Activated gamma-delta T cell treated with anti-CD3 and anti-CD28 coated beads, Interleukin-2, amount 50 U/mL, for 16 hours (primary cell): ENCODE data around the gene TENM3.
A peak's percentile ranks its signal among the peaks of the same experiment; 100 is the strongest.

Experiments
- DNase-seq: peaks from one replicate; pipeline ENCODE4 v3.0.0-alpha.2; 2020; ENCODE audit warnings: low read depth

The TENM3 gene

DNA sequence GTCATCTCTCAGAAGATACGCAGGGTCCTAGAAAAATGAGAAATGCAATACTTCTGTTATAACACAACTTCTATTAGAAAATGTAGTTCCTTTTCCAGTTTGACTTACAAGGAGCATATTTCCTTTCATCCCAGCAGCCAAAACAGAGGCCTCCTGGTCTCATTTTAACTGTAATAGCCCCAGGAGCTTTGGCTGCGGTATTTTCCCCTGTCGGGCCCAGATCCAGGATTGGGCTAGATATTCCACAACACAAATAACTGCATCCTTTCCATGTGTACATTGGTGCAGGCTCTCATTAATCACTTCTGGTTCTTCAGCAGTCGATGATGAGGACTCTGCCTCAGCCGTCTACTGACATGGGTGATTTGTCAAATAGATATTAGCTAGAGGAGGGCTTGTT, 166.1 kb downstream of the TENM3 start:
- DNase-seq, result no peak

DNA sequence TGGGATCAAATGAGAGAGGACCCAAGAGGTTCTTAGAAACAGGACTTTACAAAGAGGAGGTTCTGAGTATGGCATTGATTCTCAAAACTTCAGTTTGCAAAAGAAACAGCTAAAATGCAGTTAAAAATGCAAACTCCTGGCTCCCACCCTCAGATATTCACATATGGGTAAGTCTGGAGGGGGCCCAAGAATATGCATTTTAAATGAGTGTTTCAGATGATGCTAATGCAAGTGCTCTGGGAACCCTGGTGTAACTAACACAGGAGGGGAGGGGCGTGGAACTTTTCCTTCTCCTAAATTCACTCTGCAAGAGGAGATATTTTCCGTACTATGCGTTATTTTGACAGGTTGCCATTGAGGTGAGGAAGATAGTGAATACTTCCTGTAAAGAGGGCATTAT, 168.2 kb downstream of the TENM3 start:
- DNase-seq, result no peak

DNA sequence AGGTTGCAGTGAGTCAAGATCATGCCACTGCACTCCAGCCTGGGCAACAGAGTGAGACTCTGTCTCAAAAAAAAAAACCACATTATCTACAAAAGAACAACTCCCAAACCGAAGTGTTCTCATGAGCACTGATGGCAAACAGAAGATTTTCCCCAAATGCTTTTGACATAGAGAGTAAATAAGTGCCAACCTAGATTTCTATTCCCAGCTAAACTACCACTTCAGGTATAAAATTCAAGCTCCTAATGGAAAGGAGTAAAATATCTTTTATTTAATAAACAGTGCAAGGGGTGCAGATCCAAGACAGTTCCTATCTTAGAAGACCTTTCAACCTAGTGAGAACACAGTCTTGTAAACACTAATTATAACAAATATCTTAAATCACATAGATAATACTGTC, 170.3 kb downstream of the TENM3 start:
- DNase-seq, result no peak

DNA sequence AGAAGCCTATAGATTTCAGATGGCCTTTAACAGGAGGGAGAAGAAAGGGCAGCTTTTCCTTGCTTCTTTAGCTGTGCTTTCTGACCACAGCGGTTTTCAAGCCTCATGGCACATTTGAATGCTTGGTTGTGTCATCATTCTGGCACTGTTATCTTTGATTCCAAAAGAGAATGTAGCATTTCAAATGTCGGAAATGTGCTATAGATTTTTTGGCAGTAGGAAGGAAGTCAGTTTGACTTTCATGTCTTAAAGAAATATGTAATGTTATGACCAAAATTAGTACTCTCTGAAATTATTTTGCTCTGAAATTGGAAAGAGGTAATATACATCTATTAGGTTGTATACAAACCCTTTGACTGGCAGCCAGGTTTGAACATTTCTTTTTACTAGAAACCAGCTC, 171.9 kb downstream of the TENM3 start:
- DNase-seq, result no peak

DNA sequence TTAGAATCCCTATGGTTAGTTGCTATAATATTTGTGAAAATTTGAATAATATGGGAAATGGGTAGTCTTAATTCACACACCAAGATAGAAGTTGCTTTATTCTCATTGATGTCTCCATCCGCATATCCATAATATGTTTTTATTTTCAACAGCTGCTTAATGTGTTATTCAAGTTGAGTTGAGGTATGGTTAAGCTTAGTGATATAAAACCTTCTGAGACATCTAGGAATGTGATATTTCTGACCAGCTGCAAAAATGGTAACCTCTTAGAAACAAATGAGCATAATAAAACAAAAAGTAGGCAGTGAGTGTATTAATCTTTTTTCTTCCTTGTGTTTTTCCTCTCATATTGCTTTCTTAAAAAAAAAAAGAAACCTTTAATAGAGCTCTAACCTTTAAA, 172.9 kb downstream of the TENM3 start:
- no peak for DNase-seq

DNA sequence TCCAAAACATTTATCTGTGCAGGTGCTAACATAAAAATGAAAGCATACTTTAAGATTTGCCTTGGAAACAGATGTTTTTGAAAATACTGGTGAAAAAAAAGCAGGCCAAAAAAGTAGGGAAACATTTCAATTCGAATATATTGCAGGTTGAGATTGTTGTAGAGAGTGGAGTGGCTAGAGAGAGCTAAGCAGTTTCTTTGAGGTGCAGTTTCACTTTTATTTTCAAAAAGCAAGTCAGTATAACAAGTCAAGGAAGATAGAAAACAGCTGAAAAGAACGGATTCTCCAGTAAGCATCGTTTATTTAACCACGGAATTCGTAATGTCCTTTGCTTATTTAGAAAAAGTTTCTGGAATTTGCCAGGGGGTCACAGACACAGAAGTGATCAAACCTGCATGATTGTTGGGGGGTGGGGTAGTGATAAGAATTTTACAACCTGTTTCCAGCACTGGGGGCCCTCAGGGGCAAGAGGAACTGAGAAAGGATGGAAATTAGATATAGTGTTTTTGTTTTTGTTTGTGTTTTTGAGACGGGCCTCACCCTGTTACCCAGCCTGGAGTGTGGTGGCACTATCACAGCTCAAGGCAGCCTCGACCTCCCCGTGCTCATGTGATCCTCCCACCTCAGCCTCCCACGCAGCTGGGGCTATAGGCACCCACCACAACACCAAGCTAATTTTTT, 175.0 kb downstream of the TENM3 start:
- DNase-seq, result no peak

DNA sequence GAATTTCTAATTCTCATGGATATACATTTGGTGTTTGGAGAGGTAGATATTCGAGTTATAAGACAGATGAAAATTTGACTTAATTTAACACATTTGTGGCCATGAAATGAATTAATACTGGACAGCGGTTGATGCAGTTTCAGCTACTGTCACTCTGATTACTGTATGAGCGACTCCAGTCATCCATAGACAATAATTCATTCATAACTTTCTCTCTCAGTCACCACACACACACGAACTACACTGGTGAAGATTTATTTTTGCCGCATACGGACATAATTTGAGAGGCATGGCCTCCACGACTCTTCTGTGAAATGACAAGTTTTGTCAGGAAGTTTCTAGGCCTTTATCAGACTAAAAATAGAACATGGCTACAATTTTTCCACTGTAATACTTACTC, 177.0 kb downstream of the TENM3 start:
- no peak for DNase-seq

DNA sequence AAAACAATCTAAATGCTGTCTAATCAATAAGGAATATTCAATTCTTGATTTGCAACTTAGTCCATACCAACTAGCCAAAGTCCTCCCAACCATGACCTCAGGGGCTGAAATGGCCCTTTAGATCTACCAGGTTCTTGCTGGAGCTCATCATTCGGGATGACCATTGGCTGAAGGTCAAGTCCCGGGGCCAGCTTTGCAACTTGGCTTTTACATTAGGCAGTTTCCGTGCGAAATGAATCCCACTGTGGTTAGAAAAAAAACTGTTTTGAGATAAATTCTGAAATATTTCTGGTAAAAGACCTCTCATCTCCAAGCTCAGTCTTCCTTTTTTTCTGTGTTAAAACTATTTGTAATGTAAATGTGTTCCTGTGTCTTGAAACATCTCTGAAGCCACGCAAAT, 178.6 kb downstream of the TENM3 start:
- DNase-seq, result no peak

DNA sequence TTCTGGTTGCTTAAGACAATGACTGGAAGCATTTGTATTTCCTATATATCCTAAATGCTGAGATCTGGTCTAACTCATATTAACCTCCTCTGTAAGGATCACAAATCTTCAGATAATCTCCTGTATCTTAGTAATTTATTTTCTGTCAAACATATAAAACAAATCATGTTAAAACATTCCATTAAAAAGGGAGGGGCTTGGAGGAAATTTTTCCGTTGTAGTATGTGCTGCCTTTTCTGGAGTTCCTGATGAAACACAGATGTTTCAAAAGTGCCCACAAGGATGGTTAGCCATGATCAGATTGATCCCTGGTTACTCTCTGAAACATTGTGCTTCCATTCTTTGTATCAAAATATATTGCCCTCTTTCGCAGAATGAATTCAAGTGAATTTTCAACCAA, 182.1 kb downstream of the TENM3 start:
- no peak for DNase-seq

DNA sequence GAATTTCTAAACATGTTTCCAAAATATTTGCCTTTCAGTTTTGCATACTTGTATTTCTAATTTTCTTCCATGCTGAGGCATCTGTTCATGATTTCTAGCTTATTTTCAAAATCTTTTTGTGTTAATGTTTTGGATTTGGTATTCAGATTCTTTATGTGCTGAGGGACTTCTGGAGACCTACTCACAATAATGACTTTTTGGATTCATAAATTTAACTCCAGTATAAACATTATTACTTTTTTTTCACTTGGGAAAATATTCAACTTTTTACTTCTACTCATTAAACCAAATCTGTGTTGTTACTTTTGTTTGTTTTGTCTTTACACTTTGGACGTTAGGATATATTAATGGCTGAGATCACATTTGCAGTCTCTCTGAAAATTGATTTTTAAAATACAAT, 183.7 kb downstream of the TENM3 start:
- DNase-seq, result no peak

DNA sequence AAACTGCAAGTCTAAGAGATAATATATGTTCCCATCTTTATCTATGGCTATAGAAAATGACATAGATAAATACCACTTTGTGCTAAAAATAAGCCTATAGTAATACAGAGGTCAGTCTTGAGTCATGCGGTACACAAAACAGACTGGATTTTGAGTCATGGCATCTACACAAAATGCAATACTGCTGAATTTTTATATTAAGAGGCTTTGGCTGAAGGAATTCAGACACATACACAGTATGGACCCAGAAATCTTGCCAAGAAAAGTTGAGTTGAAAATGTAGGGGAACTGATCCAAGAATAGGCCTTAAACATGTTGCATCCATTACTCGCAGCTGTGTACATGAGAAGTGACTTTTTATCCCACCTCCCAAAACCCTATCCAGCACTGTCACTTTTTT, 184.4 kb downstream of the TENM3 start:
- no peak for DNase-seq

DNA sequence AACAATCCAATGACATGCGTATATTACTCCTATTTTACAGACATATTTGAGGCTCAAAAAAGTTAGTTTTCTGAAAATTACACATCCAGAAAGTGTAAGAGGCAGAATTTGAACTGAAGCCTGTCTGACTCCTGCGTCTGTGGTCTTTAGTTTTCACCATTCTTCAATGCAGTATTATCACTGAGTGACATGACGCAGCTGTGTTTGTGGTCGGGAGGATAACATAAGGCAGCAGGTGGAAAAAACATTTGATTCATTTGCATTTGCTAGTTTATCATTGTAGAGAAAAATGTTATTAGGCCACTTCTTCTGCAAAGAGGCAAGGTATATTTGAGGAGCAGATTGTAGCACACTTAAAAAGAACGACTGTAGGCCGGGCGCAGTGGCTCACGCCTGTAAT, 186.7 kb downstream of the TENM3 start:
- DNase-seq, result no peak

DNA sequence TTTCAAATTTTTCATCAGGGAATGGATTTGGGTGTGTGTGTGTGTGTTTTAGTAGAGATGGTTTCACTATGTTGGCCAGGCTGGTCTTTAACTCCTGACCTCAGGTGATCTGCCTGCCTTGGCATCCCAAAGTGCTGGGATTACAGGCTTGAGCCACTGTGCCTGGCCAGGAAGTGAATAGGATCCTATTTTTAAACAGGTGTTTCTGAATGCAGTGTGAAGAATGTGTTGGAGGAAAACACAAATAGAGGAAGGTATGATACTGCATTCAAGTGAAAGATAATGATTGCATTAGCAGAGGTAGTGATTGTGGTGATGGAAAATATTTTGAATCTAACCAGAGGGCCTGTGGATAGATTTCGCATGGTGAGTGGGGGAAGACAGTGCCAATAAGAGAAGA, 189.6 kb downstream of the TENM3 start:
- no peak for DNase-seq

DNA sequence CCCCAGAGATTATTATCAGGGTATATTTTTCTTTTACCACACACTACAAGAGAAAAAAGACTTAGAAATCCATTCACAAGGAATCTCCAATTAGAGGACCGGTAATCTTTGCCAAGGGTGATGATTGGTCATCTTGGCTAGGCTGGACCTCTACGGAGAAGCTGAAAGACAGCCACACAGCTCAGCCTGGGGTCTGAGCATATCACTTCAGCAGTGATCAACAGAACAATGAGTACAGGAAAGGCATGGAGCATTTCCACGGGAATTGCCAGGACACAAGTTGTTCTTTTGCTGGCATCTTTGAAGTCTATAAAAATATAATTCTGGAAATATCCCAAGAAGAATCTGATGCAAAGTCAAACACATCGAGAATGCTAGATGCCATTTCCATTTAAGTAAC, 191.5 kb downstream of the TENM3 start:
- DNase-seq, result no peak

DNA sequence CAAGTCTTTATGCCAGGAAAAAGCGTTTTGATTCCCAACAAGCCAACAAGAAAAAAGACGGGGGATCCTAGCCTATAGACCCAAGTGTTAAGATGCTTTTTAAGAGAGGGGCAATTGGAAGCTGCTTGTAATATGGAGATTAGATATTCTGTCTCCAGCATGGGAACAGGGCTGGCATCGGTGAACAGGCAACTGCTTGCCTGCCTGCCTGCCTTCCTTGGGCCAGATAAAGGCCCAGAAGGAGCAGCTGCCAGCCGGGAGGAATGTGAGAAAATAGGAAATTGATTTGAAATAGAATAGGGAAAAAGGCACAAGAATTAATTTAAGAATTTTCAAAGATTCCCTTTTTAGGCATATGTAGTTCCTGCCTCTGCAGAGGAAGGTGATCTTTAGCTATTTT, 192.2 kb downstream of the TENM3 start:
- no peak for DNase-seq

DNA sequence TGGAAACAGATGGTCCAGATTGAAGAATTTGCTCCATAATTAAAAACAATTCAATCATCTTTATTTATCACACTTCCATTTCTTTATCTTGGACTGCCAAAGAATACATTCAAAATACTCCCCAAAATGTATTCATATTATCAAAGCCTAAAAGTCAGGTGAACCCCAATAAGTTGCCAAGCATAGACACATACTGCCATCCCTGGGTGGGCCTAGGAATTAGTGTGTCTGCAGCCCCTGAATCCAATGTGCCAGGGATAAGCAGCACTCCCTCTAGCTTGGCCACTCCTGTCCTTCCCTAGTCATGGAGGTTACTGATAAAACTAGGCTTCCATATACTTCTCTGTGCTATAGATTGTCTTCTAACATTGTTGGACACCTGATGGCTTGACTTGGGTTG, 199.9 kb downstream of the TENM3 start:
- DNase-seq, result no peak

DNA sequence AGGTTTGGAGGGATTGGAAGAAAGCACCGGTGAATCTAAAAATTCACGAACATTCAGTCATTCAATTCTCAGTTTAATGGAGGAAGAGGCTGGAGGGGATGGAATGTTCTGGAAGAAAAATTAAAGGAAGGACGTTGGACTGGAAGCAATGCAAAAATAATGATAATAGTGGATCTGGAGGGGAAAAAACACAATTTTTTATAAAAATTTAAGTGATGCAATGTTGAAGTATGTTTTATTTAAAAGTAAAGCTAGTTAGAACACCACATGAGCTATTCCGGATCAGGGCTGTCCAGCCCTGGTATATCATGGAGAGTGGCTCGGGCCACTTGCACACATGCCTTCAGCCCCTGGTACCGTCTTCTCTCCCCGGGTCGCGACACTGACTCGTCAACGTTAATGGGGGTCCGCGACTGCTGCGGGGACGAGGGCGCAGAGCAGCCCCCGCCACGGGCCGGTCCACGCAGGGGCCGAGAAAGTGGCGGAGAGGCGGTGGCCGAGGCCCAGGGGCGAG, 204.6 kb downstream of the TENM3 start:
- no peak for DNase-seq

DNA sequence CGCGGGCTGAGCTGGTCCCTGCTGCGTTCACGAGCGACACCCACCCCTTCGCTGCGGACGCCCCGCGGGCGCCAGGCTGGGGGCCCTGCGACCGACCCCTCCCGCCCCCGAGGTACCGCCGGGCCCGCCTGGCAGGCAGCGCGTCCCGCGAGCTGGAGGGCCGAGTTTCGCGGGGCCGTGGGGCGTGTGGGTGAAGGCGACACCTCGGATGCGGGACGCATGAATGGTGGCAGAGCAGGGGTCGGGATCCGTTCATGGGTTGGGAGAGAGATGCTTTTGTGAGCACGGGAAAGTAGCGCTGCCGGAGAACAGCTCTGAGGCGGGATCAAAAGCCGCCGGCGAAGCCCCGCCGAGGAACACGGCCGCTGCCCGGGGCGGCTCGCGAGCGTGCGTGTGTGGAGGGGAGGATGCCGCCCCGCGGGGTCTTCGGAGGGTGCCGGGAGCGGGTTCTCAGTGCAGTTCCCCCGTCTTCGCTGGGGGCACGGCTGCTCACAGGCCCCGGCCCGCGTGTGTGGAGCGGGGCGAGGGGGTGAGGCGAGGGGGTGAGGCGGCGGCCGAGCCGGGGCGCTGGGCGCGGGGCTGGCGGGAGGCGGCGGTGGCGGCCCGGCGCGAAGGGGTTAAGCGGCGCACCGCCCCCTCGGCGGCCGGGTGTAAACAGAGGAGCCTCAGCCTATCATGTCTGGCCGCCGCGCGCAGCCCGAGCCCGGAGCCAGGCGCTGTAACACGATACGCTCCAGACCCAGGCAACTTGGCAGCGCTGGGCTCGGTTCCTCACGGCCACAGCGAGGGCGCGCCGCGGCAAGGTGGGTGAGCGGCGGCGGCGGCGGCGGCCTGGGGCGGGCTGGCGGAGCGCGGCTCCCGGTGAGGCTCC, 205.3 kb downstream of the TENM3 start:
- peak; percentile 2 for DNase-seq

DNA sequence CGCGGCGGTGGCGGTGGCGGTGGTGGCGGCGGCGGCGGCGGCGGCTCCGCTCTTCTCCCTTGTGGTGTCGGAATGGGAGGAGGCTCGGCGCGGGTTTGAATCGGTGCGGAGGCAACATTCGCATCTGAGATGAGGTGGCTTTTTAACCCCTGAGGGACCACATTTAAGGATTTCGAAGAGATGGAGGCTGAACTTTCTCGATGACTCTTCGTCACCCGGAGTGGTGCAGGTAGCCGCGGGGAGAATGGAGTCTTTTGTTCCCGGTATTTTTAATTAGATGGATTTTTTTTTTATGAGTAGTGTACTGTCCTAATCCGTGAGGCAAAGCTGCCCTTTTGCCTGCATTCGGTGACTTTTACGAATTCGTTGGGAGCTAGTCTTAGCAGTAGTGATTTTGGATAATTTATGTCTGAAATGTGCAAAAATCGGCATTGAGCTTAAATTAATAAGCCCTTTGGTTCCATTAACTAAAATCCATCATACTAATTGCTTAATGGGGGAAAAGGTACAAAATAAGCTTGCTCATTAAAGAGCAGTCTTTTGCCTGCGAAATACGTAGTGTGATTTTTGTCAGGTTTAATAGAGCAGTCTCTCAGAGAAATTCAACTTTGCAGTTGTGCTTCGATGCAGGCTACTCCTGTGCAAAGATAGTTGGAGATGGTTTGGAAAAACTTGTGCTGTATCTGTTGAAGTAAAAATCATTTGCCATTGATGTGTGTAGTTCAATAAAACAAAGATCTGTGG, 206.2 kb downstream of the TENM3 start:
- DNase-seq, result no peak

DNA sequence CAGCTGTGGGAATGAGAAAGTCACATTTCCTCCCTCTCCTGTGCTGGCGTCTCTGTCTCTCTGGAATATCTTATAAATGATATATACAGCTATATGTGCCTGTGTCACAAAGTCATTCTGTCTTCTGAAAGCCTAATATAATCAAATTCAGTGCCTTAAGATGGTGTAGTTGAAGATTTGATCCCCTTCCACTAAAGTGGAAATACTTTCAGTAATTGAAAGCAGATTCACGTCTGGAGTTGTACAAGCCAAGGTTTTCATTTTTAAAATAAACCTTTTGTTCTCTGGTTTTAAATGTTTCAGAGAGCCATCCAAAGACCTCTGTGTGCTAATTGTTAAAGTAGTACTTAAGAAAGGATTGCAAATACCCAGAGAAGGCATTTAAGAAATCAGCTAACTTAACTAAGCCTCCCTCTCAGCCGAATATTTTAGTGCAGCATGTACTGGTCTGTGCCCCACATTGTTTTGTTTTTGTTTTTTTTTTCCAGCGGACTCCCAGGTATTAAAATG, 206.8 kb downstream of the TENM3 start:
- DNase-seq, result no peak

DNA sequence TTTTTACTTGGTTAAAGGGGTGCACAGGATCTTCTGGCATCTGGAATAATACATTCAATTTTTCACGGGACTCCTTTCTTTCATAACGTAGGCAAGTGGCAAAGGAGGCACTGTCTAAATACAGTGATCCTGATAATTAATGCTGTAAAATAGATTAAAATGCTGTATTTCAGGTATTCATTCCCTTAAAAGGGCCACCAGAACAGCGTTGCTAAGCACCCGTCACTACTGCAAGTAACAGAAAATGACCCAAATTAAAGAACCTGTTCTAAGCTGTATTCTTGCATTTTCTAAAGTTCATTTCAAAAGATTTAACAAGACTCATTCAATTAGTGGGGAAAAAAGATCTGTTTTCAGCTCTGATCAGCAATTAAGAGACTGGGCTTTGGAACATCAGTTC, 208.2 kb downstream of the TENM3 start:
- DNase-seq, result no peak

DNA sequence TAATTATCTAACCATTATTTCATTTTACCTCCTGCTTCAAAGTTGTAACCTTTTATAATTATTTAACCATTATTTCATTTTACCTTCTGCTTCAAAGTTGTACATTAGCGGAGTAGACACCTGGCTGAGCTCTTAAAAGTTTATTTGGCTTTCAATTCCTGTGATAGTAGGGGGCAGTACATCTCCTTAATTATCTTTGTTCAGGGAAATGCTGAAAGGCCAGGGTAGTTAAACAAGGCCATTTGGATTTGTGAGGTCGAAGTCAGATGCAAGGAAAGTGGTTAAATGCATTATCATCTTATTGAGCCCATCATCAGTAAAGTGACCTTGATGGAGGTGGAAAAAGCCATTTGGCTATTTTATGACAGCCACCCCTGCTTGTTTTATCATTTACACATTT, 210.6 kb downstream of the TENM3 start:
- no peak for DNase-seq
